Neural progenitor cell (in vitro differentiated cells): ENCODE results near the gene GOLGA6L2. TPM values are rescaled to one million over a fixed set of nuclear protein-coding genes. Genes with fewer than 3 reads are reported as not detected.
"Not testable (repeated sequence)": the region's sequence is repeated elsewhere in the genome, so short reads cannot be mapped to it uniquely, and the experiment has no call there.

ENCODE experiments used
- DNase-seq: peaks from one replicate; pipeline ENCODE4 v3.0.0-alpha.2; 2016; ENCODE audit warnings: low spot score
- H2AFZ ChIP-seq: fragments of 200-600 bp; sonication (generic); replicated peaks from 2 replicates; pipeline ENCODE4 v1.6.1; 2016; ENCODE audit warnings: antibody characterized with exemption
- H3F3A ChIP-seq: fragments of 200-600 bp; sonication (generic); 2 replicates; pipeline ENCODE4 v1.6.1; 2016; ENCODE audit warnings: antibody characterized with exemption, low read depth
- H3K27ac ChIP-seq: fragments of 200-600 bp; sonication (generic); 2 replicates; pipeline ENCODE4 v1.5.1; 2016; ENCODE audit warnings: mild to moderate bottlenecking
- H3K27me3 ChIP-seq: fragments of 200-600 bp; sonication (generic); 2 replicates; pipeline ENCODE4 v1.6.1; 2016; ENCODE audit warnings: mild to moderate bottlenecking, moderate library complexity
- H3K36me3 ChIP-seq: fragments of 200-600 bp; sonication (generic); 2 replicates; pipeline ENCODE4 v1.5.1; 2016
- H3K4me1 ChIP-seq: fragments of 200-600 bp; sonication (generic); 2 replicates; pipeline ENCODE4 v1.6.1; 2016; ENCODE audit warnings: mixed run types
- H3K4me2 ChIP-seq: fragments of 200-600 bp; sonication (generic); 2 replicates; pipeline ENCODE4 v1.6.1; 2016
- H3K4me3 ChIP-seq: fragments of 200-600 bp; sonication (generic); 2 replicates; pipeline ENCODE4 v1.5.1; 2016
- H3K79me2 ChIP-seq: fragments of 200-600 bp; sonication (generic); 2 replicates; pipeline ENCODE4 v1.6.1; 2016; ENCODE audit warnings: low read depth
- H3K9ac ChIP-seq: fragments of 200-600 bp; sonication (generic); 2 replicates; pipeline ENCODE4 v1.6.1; 2016
- H3K9me3 ChIP-seq: fragments of 200-600 bp; sonication (generic); 2 replicates; pipeline ENCODE4 v1.5.1; 2016; ENCODE audit warnings: low read depth
- H4K20me1 ChIP-seq: fragments of 200-600 bp; sonication (generic); 2 replicates; pipeline ENCODE4 v1.6.1; 2016; ENCODE audit warnings: low read depth
- H3K27ac Mint-ChIP-seq: 3 replicates; pipeline ENCODE4 v1.8.0; 2021; ENCODE audit warnings: mixed read lengths
- H3K27me3 Mint-ChIP-seq: 2 replicates; pipeline ENCODE4 v1.8.0; 2022; ENCODE audit warnings: low read depth, mild to moderate bottlenecking, inconsistent platforms, moderate library complexity, mixed read lengths; ENCODE audit not compliant: insufficient read depth
- H3K36me3 Mint-ChIP-seq: 3 replicates; pipeline ENCODE4 v1.8.0; 2021; ENCODE audit warnings: mixed read lengths
- H3K4me1 Mint-ChIP-seq: 3 replicates; pipeline ENCODE4 v1.8.0; 2021; ENCODE audit warnings: mixed read lengths
- H3K4me3 Mint-ChIP-seq: 3 replicates; pipeline ENCODE4 v1.8.0; 2021; ENCODE audit warnings: mild to moderate bottlenecking, moderate library complexity, mixed read lengths
- H3K9me3 Mint-ChIP-seq: 3 replicates; pipeline ENCODE4 v1.8.0; 2020; ENCODE audit warnings: mixed read lengths
- CTCF ChIP-seq: fragments of 200-600 bp; sonication (generic); IDR thresholded peaks from 2 replicates; pipeline ENCODE4 v1.5.1; 2017; ENCODE audit warnings: antibody characterized with exemption, mild to moderate bottlenecking
- EZH2 ChIP-seq: fragments of 200-600 bp; sonication (generic); IDR thresholded peaks from 2 replicates; pipeline ENCODE4 v1.6.1; 2017; ENCODE audit warnings: antibody characterized with exemption, mild to moderate bottlenecking, moderate library complexity
- EZH2phosphoT487 ChIP-seq: fragments of 200-600 bp; sonication (generic); IDR thresholded peaks from 2 replicates; pipeline ENCODE4 v1.6.1; 2017; ENCODE audit warnings: antibody characterized with exemption
- total RNA-seq: library from RNA; depleted of rRNA; stranded (reverse); fragments of >200 nt; gene quantifications from 2 replicates; pipeline ENCODE4 v1.2.3, GENCODE V29; 2015; ENCODE audit warnings: low replicate concordance

GOLGA6L2 gene
- total RNA-seq, 1 donor from 2014 or later, result not detected

- TF ChIP-seq EZH2, result no peak
- no peak for TF ChIP-seq EZH2phosphoT487
- TF ChIP-seq CTCF, result no peak
- no peaks in the 10 kb centered on the region for H3K36me3 ChIP-seq
- H4K20me1 ChIP-seq, result no peaks in the 10 kb centered on the region
- Mint-ChIP-seq H3K27ac (no peak overlapping the region), H3K9me3 (peaks cover 19% of the 10 kb centered on the region), H3K27me3 (peaks cover 4% of the 10 kb centered on the region), H3K4me3 (no peak overlapping the region), H3K4me1 (no peaks in the 10 kb centered on the region), H3K36me3 (no peaks in the 10 kb centered on the region)
- H2AFZ ChIP-seq, result no peak overlapping the region
- no peak for DNase-seq
- no peak overlapping the region for H3K4me2 ChIP-seq
- no peaks in the 10 kb centered on the region for H3K79me2 ChIP-seq
- no peak overlapping the region for H3K4me3 ChIP-seq
- H3K27me3 ChIP-seq, result no peaks in the 10 kb centered on the region
- no peak overlapping the region for H3K9ac ChIP-seq
- H3F3A ChIP-seq, result no peaks in the 10 kb centered on the region
- no peaks in the 10 kb centered on the region for H3K4me1 ChIP-seq
- H3K27ac ChIP-seq, result no peak overlapping the region
- H3K9me3 ChIP-seq, result no peaks in the 10 kb centered on the region
Observed at GRCh38 chr15:23437673-23438072, 9.4 kb downstream of the GOLGA6L2 start.

- Mint-ChIP-seq H3K4me3 (no peak overlapping the region), H3K36me3 (no peaks in the 10 kb centered on the region), H3K27ac (no peak overlapping the region), H3K4me1 (no peaks in the 10 kb centered on the region), H3K27me3 (peaks cover 4% of the 10 kb centered on the region), H3K9me3 (peaks cover 14% of the 10 kb centered on the region)
- Histone ChIP-seq H3K4me1 (no peaks in the 10 kb centered on the region), H3K9me3 (no peaks in the 10 kb centered on the region), H3K4me3 (no peak overlapping the region), H3K27me3 (no peaks in the 10 kb centered on the region), H3K36me3 (no peaks in the 10 kb centered on the region), H3K4me2 (no peak overlapping the region), H3K79me2 (no peaks in the 10 kb centered on the region), H4K20me1 (no peaks in the 10 kb centered on the region), H3K9ac (no peak overlapping the region), H3K27ac (no peak overlapping the region), H3F3A (no peaks in the 10 kb centered on the region), H2AFZ (no peak overlapping the region)
- no peak for TF ChIP-seq EZH2
- no peak for TF ChIP-seq EZH2phosphoT487
- no peak for TF ChIP-seq CTCF
- DNase-seq, result no peak
Observed at GRCh38 chr15:23437146-23437545, 9.9 kb downstream of the GOLGA6L2 start.

- H3K9ac ChIP-seq, result no peak overlapping the region
- no peak overlapping the region for H3K4me3 Mint-ChIP-seq
- H3K4me2 ChIP-seq, result no peak overlapping the region
- no peak overlapping the region for H3K4me3 ChIP-seq
- no peak overlapping the region for H3K27ac Mint-ChIP-seq
- H3K4me1 Mint-ChIP-seq, result no peaks in the 10 kb centered on the region
- no peak for DNase-seq
- no peaks in the 10 kb centered on the region for H3K79me2 ChIP-seq
- H3K27me3 ChIP-seq, result no peaks in the 10 kb centered on the region
- H3K36me3 ChIP-seq, result no peaks in the 10 kb centered on the region
- no peak overlapping the region for H3K27ac ChIP-seq
- H4K20me1 ChIP-seq, result no peaks in the 10 kb centered on the region
- no peaks in the 10 kb centered on the region for H3K4me1 ChIP-seq
- peaks cover 10% of the 10 kb centered on the region for H3K9me3 Mint-ChIP-seq
- no peaks in the 10 kb centered on the region for H3K9me3 ChIP-seq
- H3F3A ChIP-seq, result no peaks in the 10 kb centered on the region
- no peak overlapping the region for H2AFZ ChIP-seq
- TF ChIP-seq CTCF (no peak), EZH2 (no peak), EZH2phosphoT487 (no peak)
- H3K36me3 Mint-ChIP-seq, result no peaks in the 10 kb centered on the region
- H3K27me3 Mint-ChIP-seq, result peaks cover 4% of the 10 kb centered on the region
Observed at GRCh38 chr15:23436421-23436820, 10.6 kb downstream of the GOLGA6L2 start.

GRCh38 chr15:23434699-23435098 lies 12.3 kb downstream of the GOLGA6L2 start:
- not testable (repeated sequence) for H3K4me1 Mint-ChIP-seq, H3K4me3 Mint-ChIP-seq, H3K4me1 ChIP-seq, H3K79me2 ChIP-seq, H3K36me3 Mint-ChIP-seq, DNase-seq, H3K4me2 ChIP-seq, H3K27me3 ChIP-seq, H3K9ac ChIP-seq, H2AFZ ChIP-seq, H3K27ac ChIP-seq, H3K9me3 ChIP-seq, H4K20me1 ChIP-seq, H3K4me3 ChIP-seq, H3K36me3 ChIP-seq, H3F3A ChIP-seq, H3K27ac Mint-ChIP-seq, H3K27me3 Mint-ChIP-seq
- H3K9me3 Mint-ChIP-seq, result peaks cover 10% of the 10 kb centered on the region

GRCh38 chr15:23425327-23425726 lies 21.7 kb downstream of the GOLGA6L2 start:
- not testable (repeated sequence) for H3K79me2 ChIP-seq, H3K9me3 ChIP-seq, H3K4me3 Mint-ChIP-seq, H4K20me1 ChIP-seq, H3K4me1 ChIP-seq, H3K4me2 ChIP-seq, H3K27me3 Mint-ChIP-seq, H3K4me1 Mint-ChIP-seq, H3K36me3 Mint-ChIP-seq, H3K36me3 ChIP-seq, H2AFZ ChIP-seq, DNase-seq, H3F3A ChIP-seq, H3K9me3 Mint-ChIP-seq, H3K27me3 ChIP-seq, H3K27ac Mint-ChIP-seq, H3K9ac ChIP-seq, H3K27ac ChIP-seq, H3K4me3 ChIP-seq
